ENCODE measurements around the gene UBE2D1. TPM values are rescaled to one million over a fixed set of nuclear protein-coding genes. Genes with fewer than 3 reads are reported as not detected.

The UBE2D1 gene
- total RNA-seq, 2 donors from 2014 or later, result 9.8 to 11.4 TPM

DNA sequence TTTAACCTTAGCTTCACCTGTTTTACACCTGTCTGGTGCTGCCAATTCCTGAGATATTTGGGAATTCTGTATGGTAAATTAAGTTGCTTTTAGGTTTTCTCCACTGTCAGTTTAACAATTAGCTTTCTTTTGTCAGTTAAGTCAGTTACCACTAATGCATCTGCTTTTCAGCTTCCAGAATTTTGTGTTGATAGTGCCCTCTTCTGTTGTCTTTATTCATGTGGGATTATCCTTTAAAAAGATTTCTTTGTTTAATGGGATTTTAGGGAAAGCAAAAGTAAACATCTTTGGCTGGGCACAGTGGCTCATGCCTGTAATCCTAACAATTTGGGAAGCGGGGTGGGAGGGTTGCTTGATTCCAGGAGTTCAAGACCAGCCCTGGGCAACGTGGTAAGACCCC is 58.5 kb downstream of the UBE2D1 start:
- Histone ChIP-seq H3K36me3 (no peaks in the 10 kb centered on the region), H3K4me3 (no peak overlapping the region), H3K9me3 (no peaks in the 10 kb centered on the region), H3K4me1 (replicated peaks) (no peaks in the 10 kb centered on the region), H3K27me3 (replicated peaks; ENCODE audit: insufficient read depth) (no peaks in the 10 kb centered on the region), H3K27ac (no peak overlapping the region)
- intact Hi-C loops (cut with DNase I), result no loop called here
- no peak for DNase-seq (ENCODE audit: low spot score)
- WGBS, result 63% methylated on average over 2 of the region's 2 CpGs
- no peak for TF ChIP-seq POLR2AphosphoS5 (IDR thresholded peaks at IDR 0.05)
- no peak for TF ChIP-seq POLR2A (IDR thresholded peaks at IDR 0.05)
- TF ChIP-seq, protein P1, sequence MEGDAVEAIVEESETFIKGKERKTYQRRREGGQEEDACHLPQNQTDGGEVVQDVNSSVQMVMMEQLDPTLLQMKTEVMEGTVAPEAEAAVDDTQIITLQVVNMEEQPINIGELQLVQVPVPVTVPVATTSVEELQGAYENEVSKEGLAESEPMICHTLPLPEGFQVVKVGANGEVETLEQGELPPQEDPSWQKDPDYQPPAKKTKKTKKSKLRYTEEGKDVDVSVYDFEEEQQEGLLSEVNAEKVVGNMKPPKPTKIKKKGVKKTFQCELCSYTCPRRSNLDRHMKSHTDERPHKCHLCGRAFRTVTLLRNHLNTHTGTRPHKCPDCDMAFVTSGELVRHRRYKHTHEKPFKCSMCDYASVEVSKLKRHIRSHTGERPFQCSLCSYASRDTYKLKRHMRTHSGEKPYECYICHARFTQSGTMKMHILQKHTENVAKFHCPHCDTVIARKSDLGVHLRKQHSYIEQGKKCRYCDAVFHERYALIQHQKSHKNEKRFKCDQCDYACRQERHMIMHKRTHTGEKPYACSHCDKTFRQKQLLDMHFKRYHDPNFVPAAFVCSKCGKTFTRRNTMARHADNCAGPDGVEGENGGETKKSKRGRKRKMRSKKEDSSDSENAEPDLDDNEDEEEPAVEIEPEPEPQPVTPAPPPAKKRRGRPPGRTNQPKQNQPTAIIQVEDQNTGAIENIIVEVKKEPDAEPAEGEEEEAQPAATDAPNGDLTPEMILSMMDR (IDR thresholded peaks at IDR 0.05), result no peak

DNA sequence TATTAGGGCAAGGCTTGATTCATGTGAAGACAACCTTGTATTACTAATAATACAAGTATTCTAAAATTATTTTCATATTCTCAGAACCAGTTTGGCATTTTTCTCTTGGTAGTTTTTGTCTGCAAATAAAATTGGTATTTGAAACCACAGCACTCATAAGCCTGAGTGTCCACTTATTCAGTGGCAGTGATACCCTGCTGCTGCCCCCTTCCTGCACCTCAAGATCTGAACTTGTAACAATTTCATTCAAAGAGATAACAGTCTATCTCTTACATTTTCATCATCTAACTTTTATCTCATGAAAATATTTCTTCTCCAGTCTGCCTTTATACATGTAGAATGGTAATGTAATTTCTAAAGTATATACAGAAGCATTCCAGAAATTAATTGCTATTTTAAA is 59.7 kb downstream of the UBE2D1 start:
- no peak for TF ChIP-seq POLR2AphosphoS5 (IDR thresholded peaks at IDR 0.05)
- TF ChIP-seq, protein P1 (IDR thresholded peaks at IDR 0.05), result no peak
- TF ChIP-seq POLR2A (IDR thresholded peaks at IDR 0.05), result no peak
- Histone ChIP-seq H3K9me3 (no peaks in the 10 kb centered on the region), H3K27ac (no peak overlapping the region), H3K4me1 (replicated peaks) (no peaks in the 10 kb centered on the region), H3K36me3 (no peaks in the 10 kb centered on the region), H3K4me3 (no peak overlapping the region), H3K27me3 (replicated peaks; ENCODE audit: insufficient read depth) (no peaks in the 10 kb centered on the region)
- intact Hi-C loops (cut with DNase I), result no loop called here
- DNase-seq (ENCODE audit: low spot score), result no peak

DNA sequence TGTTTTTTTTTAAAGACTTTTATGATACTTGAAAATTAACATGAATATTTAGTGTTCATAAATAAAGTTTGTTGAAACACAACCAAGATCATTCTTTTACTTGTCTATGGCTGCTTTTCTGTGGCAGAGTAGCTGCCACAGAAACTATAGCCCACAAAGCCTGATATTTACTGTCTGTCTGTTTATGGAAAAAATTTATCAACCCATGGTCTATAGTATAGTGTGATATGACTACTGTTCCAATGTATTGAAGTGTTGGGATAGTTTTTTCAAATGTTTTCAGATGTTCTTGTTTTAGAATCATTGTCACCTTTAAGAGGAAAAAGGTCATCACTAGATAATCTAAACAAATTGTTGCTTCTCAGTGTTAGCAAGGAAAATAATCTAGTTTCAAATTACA is 61.3 kb downstream of the UBE2D1 start:
- intact Hi-C loops (cut with DNase I), result no loop called here
- Histone ChIP-seq H3K27me3 (replicated peaks; ENCODE audit: insufficient read depth) (no peaks in the 10 kb centered on the region), H3K27ac (no peak overlapping the region), H3K4me3 (no peak overlapping the region), H3K36me3 (no peaks in the 10 kb centered on the region), H3K9me3 (no peaks in the 10 kb centered on the region), H3K4me1 (replicated peaks) (no peaks in the 10 kb centered on the region)
- TF ChIP-seq POLR2AphosphoS5 (IDR thresholded peaks at IDR 0.05) (no peak), POLR2A (IDR thresholded peaks at IDR 0.05) (no peak)
- no peak for DNase-seq (ENCODE audit: low spot score)

DNA sequence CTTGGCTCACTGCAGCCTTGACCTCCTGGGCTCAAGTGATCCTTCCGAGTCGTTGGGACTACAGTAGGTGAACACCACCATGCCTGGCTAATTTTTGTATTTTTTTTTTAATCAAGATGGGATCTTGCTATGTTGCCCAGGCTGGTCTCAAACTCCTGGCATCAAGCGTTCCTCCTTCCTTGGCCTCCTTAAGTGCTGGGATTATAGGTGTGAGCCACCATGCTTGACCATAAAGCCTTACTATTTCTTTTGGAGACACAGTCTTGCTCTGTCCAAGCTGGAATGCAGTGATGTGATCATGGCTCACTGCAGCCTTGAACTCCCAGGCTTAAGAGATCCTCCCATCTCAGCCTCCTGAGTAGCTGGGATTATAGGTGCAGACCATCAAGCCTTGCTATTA is 63.0 kb downstream of the UBE2D1 start:
- intact Hi-C loops (cut with DNase I), result no loop called here
- no peaks in the 10 kb centered on the region for H3K36me3 ChIP-seq
- TF ChIP-seq, protein P1 (IDR thresholded peaks at IDR 0.05), result no peak
- TF ChIP-seq POLR2AphosphoS5 (IDR thresholded peaks at IDR 0.05) (no peak), POLR2A (IDR thresholded peaks at IDR 0.05) (no peak)
- no peaks in the 10 kb centered on the region for H3K9me3 ChIP-seq
- no peaks in the 10 kb centered on the region for H3K27me3 ChIP-seq (replicated peaks; ENCODE audit: insufficient read depth)
- no peak overlapping the region for H3K27ac ChIP-seq
- WGBS, result 96% methylated on average over 3 of the region's 3 CpGs
- DNase-seq (ENCODE audit: low spot score), result no peak
- no peak overlapping the region for H3K4me3 ChIP-seq
- H3K4me1 ChIP-seq (replicated peaks), result no peaks in the 10 kb centered on the region

DNA sequence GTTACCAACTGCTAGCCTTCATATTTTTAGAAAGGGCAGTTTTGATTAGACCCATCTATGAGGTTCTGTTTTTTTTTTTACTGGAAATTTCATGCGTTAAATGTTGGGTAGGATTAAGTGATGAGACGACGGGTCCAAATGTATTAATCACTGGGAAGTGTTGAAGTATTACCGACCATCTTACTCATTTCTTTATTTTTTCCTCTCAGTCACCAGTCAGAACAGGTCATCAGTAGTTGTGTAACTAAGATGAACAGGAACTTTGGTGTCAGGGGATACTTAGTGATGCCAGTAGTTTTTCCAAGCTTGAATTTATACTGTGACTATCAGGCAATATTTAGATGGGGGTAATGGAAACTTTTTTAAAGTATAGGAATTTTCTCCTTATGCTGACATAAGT is 64.6 kb downstream of the UBE2D1 start:
- Histone ChIP-seq H3K36me3 (no peaks in the 10 kb centered on the region), H3K27ac (no peak overlapping the region), H3K9me3 (no peaks in the 10 kb centered on the region), H3K4me3 (no peak overlapping the region), H3K4me1 (replicated peaks) (no peaks in the 10 kb centered on the region), H3K27me3 (replicated peaks; ENCODE audit: insufficient read depth) (no peaks in the 10 kb centered on the region)
- TF ChIP-seq, protein P1 (IDR thresholded peaks at IDR 0.05), result no peak
- TF ChIP-seq POLR2A (IDR thresholded peaks at IDR 0.05) (no peak), POLR2AphosphoS5 (IDR thresholded peaks at IDR 0.05) (no peak)
- intact Hi-C loops (cut with DNase I), result no loop called here
- WGBS, result 91% methylated on average over 4 of the region's 4 CpGs
- DNase-seq (ENCODE audit: low spot score), result no peak

All from prostate gland (tissue), 2 donors.